CD4-positive, alpha-beta T cell treated with Interleukin-17A for 1 hour (primary cell): Measurements from ENCODE around the gene SMPD1.
"Not testable (repeated sequence)": the region's sequence is repeated elsewhere in the genome, so short reads cannot be mapped to it uniquely, and the experiment has no call there.

ENCODE experiments used
- DNase-seq: peaks from one replicate; pipeline ENCODE4 v3.0.0-alpha.2; 2020

The SMPD1 gene

GRCh38 chr11:6390718-6391469 is 620 bp downstream of the SMPD1 start:
- DNase-seq: no peak

- DNase-seq: no peak
These were observed 1.4 kb downstream of the SMPD1 start for GRCh38 chr11:6391537-6392134.

GRCh38 chr11:6392251-6392650 is 2.0 kb downstream of the SMPD1 start:
- DNase-seq: not testable (repeated sequence)

- DNase-seq: no peak
These were observed 3.9 kb downstream of the SMPD1 start for GRCh38 chr11:6393989-6394670.

- no peak for DNase-seq
These were observed 5.3 kb downstream of the SMPD1 start for GRCh38 chr11:6395470-6396060.

GRCh38 chr11:6397156-6397555 is 6.9 kb downstream of the SMPD1 start:
- DNase-seq: no peak

- no peak for DNase-seq
These were observed 7.4 kb downstream of the SMPD1 start for GRCh38 chr11:6397636-6398035.

- DNase-seq: no peak
These were observed 10.4 kb downstream of the SMPD1 start for GRCh38 chr11:6400431-6401345.

GRCh38 chr11:6401464-6401863 is 11.2 kb downstream of the SMPD1 start:
- no peak for DNase-seq

- DNase-seq: peak; percentile 32
These were observed 11.8 kb downstream of the SMPD1 start for GRCh38 chr11:6402061-6402470.

- peak; percentile 88 for DNase-seq
These were observed 12.3 kb downstream of the SMPD1 start for GRCh38 chr11:6402561-6402981.

- no peak for DNase-seq
These were observed 13.3 kb downstream of the SMPD1 start for GRCh38 chr11:6403539-6403938.

- peak; percentile 22 for DNase-seq
These were observed 14.2 kb downstream of the SMPD1 start for GRCh38 chr11:6404342-6405051.

GRCh38 chr11:6405052-6405667 is 14.9 kb downstream of the SMPD1 start:
- DNase-seq: no peak

- DNase-seq: no peak
These were observed 15.6 kb downstream of the SMPD1 start for GRCh38 chr11:6405846-6406245.

GRCh38 chr11:6406370-6406769 is 16.1 kb downstream of the SMPD1 start:
- no peak for DNase-seq

GRCh38 chr11:6410695-6411430 is 20.6 kb downstream of the SMPD1 start:
- DNase-seq: no peak

GRCh38 chr11:6411594-6412031 is 21.3 kb downstream of the SMPD1 start:
- DNase-seq: no peak

GRCh38 chr11:6413791-6414201 is 23.5 kb downstream of the SMPD1 start:
- peak; percentile 72 for DNase-seq

GRCh38 chr11:6414874-6415328 is 24.6 kb downstream of the SMPD1 start:
- DNase-seq: peak; percentile 16
